Neural cell (in vitro differentiated cells): Measurements from ENCODE around the gene MS4A2. TPM values are rescaled to one million over a fixed set of nuclear protein-coding genes. Genes with fewer than 3 reads are reported as not detected.

Experiments used
- H2AFZ ChIP-seq: fragments of 200-600, 300-800 bp; sonication (generic), shearing (Covaris generic); 2 replicates; pipeline ENCODE4 v1.6.0; 2014; ENCODE audit warnings: low read depth, mild to moderate bottlenecking, antibody characterized with exemption, low read length, moderate library complexity
- H3F3A ChIP-seq: fragments of 200-600 bp; shearing (Covaris generic); 2 replicates; pipeline ENCODE4 v1.6.1; 2016; ENCODE audit warnings: mild to moderate bottlenecking, moderate library complexity, mixed read lengths, antibody characterized with exemption, low read length; ENCODE audit not compliant: insufficient read depth, poor library complexity, severe bottlenecking
- H3K27ac ChIP-seq: fragments of 200-600, 300-800 bp; sonication (generic), shearing (Covaris generic); 2 replicates; pipeline ENCODE4 v1.5.1; 2014; ENCODE audit warnings: mild to moderate bottlenecking, low read length, moderate library complexity
- H3K27me3 ChIP-seq: fragments of 300-800, 200-600 bp; sonication (generic), shearing (Covaris generic); 2 replicates; pipeline ENCODE4 v1.6.0; 2014; ENCODE audit warnings: mild to moderate bottlenecking, low read depth, low read length, moderate library complexity; ENCODE audit not compliant: insufficient read depth
- H3K36me3 ChIP-seq: fragments of 300-800, 200-600 bp; sonication (generic), shearing (Covaris generic); 2 replicates; pipeline ENCODE4 v1.5.1; 2014; ENCODE audit warnings: mild to moderate bottlenecking, antibody characterized with exemption, low read length, moderate library complexity; ENCODE audit not compliant: insufficient read depth
- H3K4me2 ChIP-seq: fragments of 300-800, 200-600 bp; sonication (generic), shearing (Covaris generic); 2 replicates; pipeline ENCODE4 v1.6.0; 2014; ENCODE audit warnings: mild to moderate bottlenecking, low read length
- H3K4me3 ChIP-seq: fragments of 300-800, 200-600 bp; sonication (generic), shearing (Covaris generic); 2 replicates; pipeline ENCODE4 v1.5.1; 2014; ENCODE audit warnings: mild to moderate bottlenecking, low read length, moderate library complexity
- H3K79me2 ChIP-seq: fragments of 200-600 bp; shearing (Covaris generic); replicated peaks from 2 replicates; pipeline ENCODE4 v1.6.0; 2014; ENCODE audit warnings: mild to moderate bottlenecking, low read length, moderate library complexity; ENCODE audit not compliant: insufficient read depth
- H3K9ac ChIP-seq: fragments of 300-800, 200-600 bp; sonication (generic), shearing (Covaris generic); 2 replicates; pipeline ENCODE4 v1.6.1; 2016; ENCODE audit warnings: mild to moderate bottlenecking, low read length, mixed read lengths
- H3K9me2 ChIP-seq: fragments of 200-600 bp; shearing (Covaris generic); 2 replicates; pipeline ENCODE4 v1.6.1; 2016; ENCODE audit warnings: mild to moderate bottlenecking, low read length, mixed read lengths; ENCODE audit not compliant: insufficient read depth
- H3K9me3 ChIP-seq: fragments of 200-600, 300-800 bp; sonication (generic), shearing (Covaris generic); 2 replicates; pipeline ENCODE4 v1.6.1; 2016; ENCODE audit warnings: mild to moderate bottlenecking, mixed run types, low read length, moderate library complexity, mixed read lengths
- H4K20me1 ChIP-seq: fragments of 200-600 bp; shearing (Covaris generic); 2 replicates; pipeline ENCODE4 v1.6.1; 2016; ENCODE audit warnings: mild to moderate bottlenecking, mixed run types; ENCODE audit not compliant: insufficient read depth
- CTCF ChIP-seq: fragments of 450-650 bp; IDR thresholded peaks from 2 replicates; pipeline ENCODE4 v1.5.1; 2014; ENCODE audit warnings: antibody characterized with exemption, mild to moderate bottlenecking, moderate library complexity; ENCODE audit not compliant: poor library complexity, severe bottlenecking
- EP300 ChIP-seq: fragments of 450-650 bp; conservative IDR thresholded peaks from 2 replicates; pipeline ENCODE4 v1.6.1; 2014; ENCODE audit warnings: antibody characterized with exemption, mild to moderate bottlenecking, moderate library complexity; ENCODE audit not compliant: poor library complexity, severe bottlenecking
- EZH2 ChIP-seq: fragments of 200-600, 300-800 bp; shearing (Covaris generic), sonication (generic); IDR thresholded peaks from 2 replicates; pipeline ENCODE4 v1.6.1; 2014; ENCODE audit warnings: antibody characterized with exemption, low read length, borderline replicate concordance, mild to moderate bottlenecking; ENCODE audit not compliant: insufficient read depth, poor library complexity, severe bottlenecking
- MXI1 ChIP-seq: fragments of 450-650 bp; conservative IDR thresholded peaks from 2 replicates; pipeline ENCODE4 v1.6.1; 2014; ENCODE audit warnings: antibody characterized with exemption, mild to moderate bottlenecking; ENCODE audit not compliant: poor library complexity, severe bottlenecking
- POLR2AphosphoS5 ChIP-seq: IDR thresholded peaks from 2 replicates; pipeline ENCODE4 v1.6.1; 2012
- RAD21 ChIP-seq: fragments of 450-650 bp; conservative IDR thresholded peaks from 2 replicates; pipeline ENCODE4 v1.6.1; 2014; ENCODE audit warnings: antibody characterized with exemption, mild to moderate bottlenecking, moderate library complexity
- REST ChIP-seq: IDR thresholded peaks from 2 replicates; pipeline ENCODE4 v1.6.1; 2012; ENCODE audit warnings: borderline replicate concordance
- SMC3 ChIP-seq: fragments of 450-650 bp; conservative IDR thresholded peaks from 2 replicates; pipeline ENCODE4 v1.6.1; 2014; ENCODE audit warnings: antibody characterized with exemption, mild to moderate bottlenecking, moderate library complexity; ENCODE audit not compliant: poor library complexity
- TAF1 ChIP-seq: IDR thresholded peaks from 2 replicates; pipeline ENCODE4 v1.6.1; 2012; ENCODE audit warnings: low read depth
- polyA plus RNA-seq: library from polyadenylated mRNA; depleted of rRNA; stranded (reverse); fragments of >200 nt; gene quantifications from 2 replicates; pipeline ENCODE4 v1.2.3, GENCODE V29; 2014

Gene MS4A2
- polyA plus RNA-seq, 1 donor from 2014 or later = not detected

- no peaks in the 10 kb centered on the region for H4K20me1 ChIP-seq
- no peak overlapping the region for H3K9ac ChIP-seq
- H2AFZ ChIP-seq = no peak overlapping the region
- H3K4me3 ChIP-seq = no peak overlapping the region
- H3K9me2 ChIP-seq = no peaks in the 10 kb centered on the region
- H3K36me3 ChIP-seq = no peaks in the 10 kb centered on the region
- no peak overlapping the region for H3K4me2 ChIP-seq
- no peaks in the 10 kb centered on the region for H3K79me2 ChIP-seq
- no peak overlapping the region for H3K27ac ChIP-seq
- TF ChIP-seq RAD21 (no peak), MXI1 (no peak), CTCF (no peak), EP300 (no peak), EZH2 (no peak), SMC3 (no peak), POLR2AphosphoS5 (no peak), TAF1 (no peak), REST (no peak)
- H3K9me3 ChIP-seq = no peaks in the 10 kb centered on the region
- no peaks in the 10 kb centered on the region for H3F3A ChIP-seq
- H3K27me3 ChIP-seq = no peaks in the 10 kb centered on the region
These were observed 28.8 kb upstream of the MS4A2 start for GRCh38 chr11:60059521-60060240.

- no peaks in the 10 kb centered on the region for H3K9me2 ChIP-seq
- no peaks in the 10 kb centered on the region for H3F3A ChIP-seq
- no peaks in the 10 kb centered on the region for H4K20me1 ChIP-seq
- H3K27ac ChIP-seq = no peak overlapping the region
- H3K4me3 ChIP-seq = no peak overlapping the region
- no peak overlapping the region for H3K4me2 ChIP-seq
- no peak overlapping the region for H3K9ac ChIP-seq
- no peaks in the 10 kb centered on the region for H3K9me3 ChIP-seq
- H3K79me2 ChIP-seq = no peaks in the 10 kb centered on the region
- TF ChIP-seq CTCF = no peak
- TF ChIP-seq REST = no peak
- no peak for TF ChIP-seq EZH2
- no peak for TF ChIP-seq POLR2AphosphoS5
- no peak for TF ChIP-seq MXI1
- TF ChIP-seq RAD21 = no peak
- no peak for TF ChIP-seq SMC3
- TF ChIP-seq TAF1 = no peak
- no peak for TF ChIP-seq EP300
- no peaks in the 10 kb centered on the region for H3K36me3 ChIP-seq
- no peaks in the 10 kb centered on the region for H3K27me3 ChIP-seq
- no peak overlapping the region for H2AFZ ChIP-seq
These were observed 24.4 kb upstream of the MS4A2 start for GRCh38 chr11:60064111-60064510.
